Measurements from ENCODE around the gene RASL10A.

The RASL10A gene

DNA sequence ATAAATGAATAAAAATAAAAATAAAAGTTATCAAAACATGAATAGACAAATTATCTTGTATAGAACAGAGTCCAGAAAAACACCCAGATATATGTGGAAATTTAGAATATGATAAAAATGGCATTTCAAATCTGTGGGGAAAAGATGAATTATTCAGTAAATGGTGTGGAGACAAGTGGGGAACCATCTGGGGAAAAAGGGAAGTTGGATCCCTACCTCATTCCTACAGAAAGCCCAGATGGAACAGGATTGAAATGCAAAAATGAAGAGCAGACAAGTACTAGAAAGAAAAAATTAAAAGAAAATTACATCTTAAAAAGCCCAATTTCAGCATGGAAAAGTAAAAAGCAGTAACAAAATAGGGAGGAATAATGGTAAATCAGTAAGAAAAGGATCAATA lies 8.1 kb upstream of the RASL10A start:
- no peak for DNase-seq
- Histone ChIP-seq H3K27me3 (replicated peaks; ENCODE audit: control insufficient read depth, insufficient read depth, low read length, poor library complexity, severe bottlenecking) (no peaks in the 10 kb centered on the region), H3K9me3 (ENCODE audit: control insufficient read depth, low read length) (no peaks in the 10 kb centered on the region), H3K4me1 (ENCODE audit: control insufficient read depth, insufficient read depth, low read length, poor library complexity, severe bottlenecking) (no peaks in the 10 kb centered on the region), H3K27ac (ENCODE audit: insufficient read depth, low read length, poor library complexity, severe bottlenecking) (no peak overlapping the region), H3K4me3 (ENCODE audit: insufficient read depth, low read depth, low read length, poor library complexity, severe bottlenecking) (no peak overlapping the region), H3K36me3 (ENCODE audit: control insufficient read depth, insufficient read depth, low read length) (peaks cover 14% of the 10 kb centered on the region)

- no peak overlapping the region for H3K27ac ChIP-seq (ENCODE audit: insufficient read depth, low read length, poor library complexity, severe bottlenecking)
- no peaks in the 10 kb centered on the region for H3K36me3 ChIP-seq (ENCODE audit: control insufficient read depth, insufficient read depth, low read length)
- H3K4me3 ChIP-seq (ENCODE audit: insufficient read depth, low read depth, low read length, poor library complexity, severe bottlenecking): no peak overlapping the region
- peaks cover 3% of the 10 kb centered on the region for H3K4me1 ChIP-seq (ENCODE audit: control insufficient read depth, insufficient read depth, low read length, poor library complexity, severe bottlenecking)
- H3K27me3 ChIP-seq (replicated peaks; ENCODE audit: control insufficient read depth, insufficient read depth, low read length, poor library complexity, severe bottlenecking): no peaks in the 10 kb centered on the region
- H3K9me3 ChIP-seq (ENCODE audit: control insufficient read depth, low read length): no peaks in the 10 kb centered on the region
- DNase-seq: no peak
Measured at GRCh38 chr22:29320546-29320945, 5.0 kb upstream of the RASL10A start.

- no peak for DNase-seq
- Histone ChIP-seq H3K27ac (ENCODE audit: insufficient read depth, low read length, poor library complexity, severe bottlenecking) (no peak overlapping the region), H3K9me3 (ENCODE audit: control insufficient read depth, low read length) (no peaks in the 10 kb centered on the region), H3K4me1 (ENCODE audit: control insufficient read depth, insufficient read depth, low read length, poor library complexity, severe bottlenecking) (peaks cover 12% of the 10 kb centered on the region), H3K36me3 (ENCODE audit: control insufficient read depth, insufficient read depth, low read length) (no peaks in the 10 kb centered on the region), H3K27me3 (replicated peaks; ENCODE audit: control insufficient read depth, insufficient read depth, low read length, poor library complexity, severe bottlenecking) (peaks cover 2% of the 10 kb centered on the region), H3K4me3 (ENCODE audit: insufficient read depth, low read depth, low read length, poor library complexity, severe bottlenecking) (no peak overlapping the region)
Measured at GRCh38 chr22:29319072-29319471, 3.6 kb upstream of the RASL10A start.

- Histone ChIP-seq H3K36me3 (ENCODE audit: control insufficient read depth, insufficient read depth, low read length) (no peaks in the 10 kb centered on the region), H3K4me3 (ENCODE audit: insufficient read depth, low read depth, low read length, poor library complexity, severe bottlenecking) (no peak overlapping the region), H3K4me1 (ENCODE audit: control insufficient read depth, insufficient read depth, low read length, poor library complexity, severe bottlenecking) (peaks cover 16% of the 10 kb centered on the region), H3K27ac (ENCODE audit: insufficient read depth, low read length, poor library complexity, severe bottlenecking) (no peak overlapping the region), H3K27me3 (replicated peaks; ENCODE audit: control insufficient read depth, insufficient read depth, low read length, poor library complexity, severe bottlenecking) (peaks cover 13% of the 10 kb centered on the region), H3K9me3 (ENCODE audit: control insufficient read depth, low read length) (no peaks in the 10 kb centered on the region)
- no peak for DNase-seq
Measured at GRCh38 chr22:29317827-29318454, 2.4 kb upstream of the RASL10A start.

DNA sequence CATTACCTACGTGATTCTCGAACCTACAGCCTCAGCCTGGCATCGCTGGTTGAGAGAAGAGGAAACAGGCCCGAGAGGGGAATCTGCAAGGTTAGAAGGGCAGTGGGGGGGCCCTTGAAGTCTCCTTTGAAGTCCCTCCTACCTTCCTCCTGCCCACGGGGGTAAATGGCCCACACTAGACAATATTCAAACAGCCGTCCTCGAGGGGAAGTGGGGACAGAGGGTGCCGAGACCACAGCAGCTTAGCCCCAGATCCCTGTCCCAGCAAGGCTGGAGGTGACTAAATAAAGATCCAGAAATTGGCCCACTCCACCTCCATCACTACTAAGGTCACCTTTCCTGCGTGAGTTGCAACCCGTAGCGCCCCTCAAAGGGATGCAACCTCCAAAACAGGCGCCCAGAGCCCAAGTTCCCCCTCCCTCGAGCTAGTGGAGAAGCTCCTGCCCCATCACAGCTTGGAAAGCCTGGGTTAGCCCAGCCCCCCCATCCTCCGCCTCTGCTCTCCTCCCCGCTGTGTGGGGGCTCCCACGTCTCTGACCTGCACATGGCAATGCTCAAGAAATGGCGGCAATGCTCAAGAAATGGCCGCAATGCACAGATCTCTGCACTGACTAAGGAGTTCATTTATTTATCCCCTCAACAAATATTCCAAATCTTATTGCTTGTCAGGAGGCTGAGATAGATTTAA lies 788 bp upstream of the RASL10A start:
- Histone ChIP-seq H3K36me3 (ENCODE audit: control insufficient read depth, insufficient read depth, low read length) (no peaks in the 10 kb centered on the region), H3K4me3 (ENCODE audit: insufficient read depth, low read depth, low read length, poor library complexity, severe bottlenecking) (no peak overlapping the region), H3K9me3 (ENCODE audit: control insufficient read depth, low read length) (no peaks in the 10 kb centered on the region), H3K4me1 (ENCODE audit: control insufficient read depth, insufficient read depth, low read length, poor library complexity, severe bottlenecking) (peaks cover 17% of the 10 kb centered on the region), H3K27me3 (replicated peaks; ENCODE audit: control insufficient read depth, insufficient read depth, low read length, poor library complexity, severe bottlenecking) (peaks cover 16% of the 10 kb centered on the region), H3K27ac (ENCODE audit: insufficient read depth, low read length, poor library complexity, severe bottlenecking) (no peak overlapping the region)
- DNase-seq: no peak

DNA sequence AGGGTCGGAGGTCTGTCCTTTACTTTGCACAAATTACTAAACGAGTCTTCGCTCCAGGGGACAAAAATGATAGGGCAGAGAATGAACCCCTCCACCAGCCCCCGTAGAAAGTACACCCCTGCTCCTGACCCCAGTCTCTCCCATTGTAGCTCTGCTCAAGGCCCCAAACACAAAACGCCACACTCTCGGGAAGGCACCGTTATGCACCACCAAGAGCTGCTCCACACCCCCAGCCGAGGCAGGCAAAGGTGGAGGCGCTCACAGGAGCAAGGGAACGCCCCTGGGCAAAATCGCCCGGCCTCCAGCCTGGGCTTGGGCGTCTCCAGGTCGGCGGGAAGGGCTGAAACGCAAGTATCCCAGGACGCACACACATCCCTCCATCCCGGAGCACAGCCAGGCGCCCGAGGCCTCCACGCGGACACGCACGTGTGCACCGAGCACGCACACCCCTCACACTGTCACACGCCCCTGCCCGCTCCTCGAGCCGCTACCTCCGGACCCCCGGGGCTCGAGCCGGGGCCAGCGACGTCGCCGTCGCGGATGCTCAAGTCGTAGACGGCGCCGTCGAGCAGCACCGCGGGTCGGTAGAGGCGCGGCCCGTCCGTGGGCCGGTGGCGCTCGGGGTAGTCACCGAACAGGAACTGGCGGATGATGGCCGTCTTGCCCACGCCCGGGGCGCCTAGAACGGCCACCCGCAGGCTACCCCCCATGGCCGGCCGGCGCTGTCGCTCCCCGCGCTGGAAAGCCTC lies 786 bp downstream of the RASL10A start:
- no peaks in the 10 kb centered on the region for H3K9me3 ChIP-seq (ENCODE audit: control insufficient read depth, low read length)
- H3K27me3 ChIP-seq (replicated peaks; ENCODE audit: control insufficient read depth, insufficient read depth, low read length, poor library complexity, severe bottlenecking): peaks cover 16% of the 10 kb centered on the region
- H3K4me3 ChIP-seq (ENCODE audit: insufficient read depth, low read depth, low read length, poor library complexity, severe bottlenecking): no peak overlapping the region
- DNase-seq: no peak
- peaks cover 26% of the 10 kb centered on the region for H3K4me1 ChIP-seq (ENCODE audit: control insufficient read depth, insufficient read depth, low read length, poor library complexity, severe bottlenecking)
- no peak overlapping the region for H3K27ac ChIP-seq (ENCODE audit: insufficient read depth, low read length, poor library complexity, severe bottlenecking)
- H3K36me3 ChIP-seq (ENCODE audit: control insufficient read depth, insufficient read depth, low read length): no peaks in the 10 kb centered on the region

DNA sequence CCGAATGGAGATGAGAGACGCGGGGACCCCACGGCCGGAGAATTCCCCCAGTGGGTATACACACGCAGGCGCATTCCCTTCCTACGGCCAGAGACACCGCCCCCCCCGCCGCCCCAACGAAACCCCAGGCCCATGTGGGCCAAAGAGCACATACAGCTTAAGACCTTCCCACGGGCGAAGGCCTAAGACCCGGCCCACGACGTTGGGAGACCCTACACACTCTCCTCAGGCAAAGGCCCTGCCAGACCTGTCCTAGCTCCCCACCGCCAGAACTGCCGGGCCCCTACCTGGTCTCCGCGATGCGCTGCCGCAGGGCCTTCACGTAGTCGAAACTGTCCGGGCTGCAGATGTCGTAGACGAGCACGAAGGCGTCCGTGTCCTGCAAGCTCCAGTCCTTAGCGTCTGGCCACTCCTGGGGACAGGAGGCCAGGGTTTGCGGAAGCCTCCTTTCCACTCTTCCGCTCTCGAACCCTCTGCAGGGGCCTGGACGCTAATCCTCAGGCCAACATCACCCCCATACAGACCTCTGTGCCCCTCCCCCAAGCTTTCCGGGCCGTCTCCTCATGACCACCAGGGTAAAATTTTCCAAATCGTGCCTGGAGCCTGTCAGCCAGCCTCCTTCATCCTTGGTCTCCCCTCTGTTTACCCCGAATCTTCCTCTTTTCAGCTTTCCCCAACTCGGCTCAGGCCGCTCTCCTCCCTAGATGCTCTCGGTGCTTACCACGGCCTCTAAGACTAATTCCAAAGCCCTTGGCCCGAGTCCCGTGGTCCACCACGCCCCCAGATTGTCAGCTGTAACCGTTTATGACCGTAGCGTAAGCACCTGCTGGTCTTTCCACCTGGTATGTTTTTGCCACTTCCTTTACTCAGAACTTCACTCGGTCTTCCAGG lies 1.7 kb downstream of the RASL10A start:
- no peak overlapping the region for H3K4me3 ChIP-seq (ENCODE audit: insufficient read depth, low read depth, low read length, poor library complexity, severe bottlenecking)
- H3K4me1 ChIP-seq (ENCODE audit: control insufficient read depth, insufficient read depth, low read length, poor library complexity, severe bottlenecking): peaks cover 30% of the 10 kb centered on the region
- DNase-seq: no peak
- H3K9me3 ChIP-seq (ENCODE audit: control insufficient read depth, low read length): no peaks in the 10 kb centered on the region
- H3K27ac ChIP-seq (ENCODE audit: insufficient read depth, low read length, poor library complexity, severe bottlenecking): no peak overlapping the region
- peaks cover 16% of the 10 kb centered on the region for H3K27me3 ChIP-seq (replicated peaks; ENCODE audit: control insufficient read depth, insufficient read depth, low read length, poor library complexity, severe bottlenecking)
- no peaks in the 10 kb centered on the region for H3K36me3 ChIP-seq (ENCODE audit: control insufficient read depth, insufficient read depth, low read length)

DNA sequence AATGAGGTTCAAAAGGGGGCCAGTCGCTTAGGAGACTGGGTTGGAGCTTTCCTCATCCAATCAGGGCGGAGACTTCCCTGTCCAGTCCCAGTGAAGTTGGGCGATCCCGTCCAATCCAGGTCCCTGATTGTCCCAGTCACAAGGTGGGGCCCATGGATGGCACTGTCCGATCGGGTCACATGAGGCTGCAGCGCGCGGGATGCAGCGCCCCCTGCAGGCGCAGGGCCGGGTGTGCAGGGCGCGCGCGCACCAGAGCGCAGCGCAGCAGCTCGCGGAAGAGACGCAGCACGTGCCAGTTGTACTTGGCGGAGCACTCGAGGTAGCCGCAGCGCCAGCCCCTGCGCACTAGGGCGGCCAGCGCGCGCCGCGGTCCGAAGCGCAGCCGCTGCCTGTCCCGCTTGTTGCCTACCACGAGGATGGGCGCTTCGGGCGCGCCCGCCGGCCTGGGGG lies 2.3 kb downstream of the RASL10A start:
- Histone ChIP-seq H3K9me3 (ENCODE audit: control insufficient read depth, low read length) (no peaks in the 10 kb centered on the region), H3K36me3 (ENCODE audit: control insufficient read depth, insufficient read depth, low read length) (no peaks in the 10 kb centered on the region), H3K27ac (ENCODE audit: insufficient read depth, low read length, poor library complexity, severe bottlenecking) (no peak overlapping the region), H3K27me3 (replicated peaks; ENCODE audit: control insufficient read depth, insufficient read depth, low read length, poor library complexity, severe bottlenecking) (peaks cover 16% of the 10 kb centered on the region), H3K4me3 (ENCODE audit: insufficient read depth, low read depth, low read length, poor library complexity, severe bottlenecking) (no peak overlapping the region), H3K4me1 (ENCODE audit: control insufficient read depth, insufficient read depth, low read length, poor library complexity, severe bottlenecking) (peaks cover 37% of the 10 kb centered on the region)
- no peak for DNase-seq

DNA sequence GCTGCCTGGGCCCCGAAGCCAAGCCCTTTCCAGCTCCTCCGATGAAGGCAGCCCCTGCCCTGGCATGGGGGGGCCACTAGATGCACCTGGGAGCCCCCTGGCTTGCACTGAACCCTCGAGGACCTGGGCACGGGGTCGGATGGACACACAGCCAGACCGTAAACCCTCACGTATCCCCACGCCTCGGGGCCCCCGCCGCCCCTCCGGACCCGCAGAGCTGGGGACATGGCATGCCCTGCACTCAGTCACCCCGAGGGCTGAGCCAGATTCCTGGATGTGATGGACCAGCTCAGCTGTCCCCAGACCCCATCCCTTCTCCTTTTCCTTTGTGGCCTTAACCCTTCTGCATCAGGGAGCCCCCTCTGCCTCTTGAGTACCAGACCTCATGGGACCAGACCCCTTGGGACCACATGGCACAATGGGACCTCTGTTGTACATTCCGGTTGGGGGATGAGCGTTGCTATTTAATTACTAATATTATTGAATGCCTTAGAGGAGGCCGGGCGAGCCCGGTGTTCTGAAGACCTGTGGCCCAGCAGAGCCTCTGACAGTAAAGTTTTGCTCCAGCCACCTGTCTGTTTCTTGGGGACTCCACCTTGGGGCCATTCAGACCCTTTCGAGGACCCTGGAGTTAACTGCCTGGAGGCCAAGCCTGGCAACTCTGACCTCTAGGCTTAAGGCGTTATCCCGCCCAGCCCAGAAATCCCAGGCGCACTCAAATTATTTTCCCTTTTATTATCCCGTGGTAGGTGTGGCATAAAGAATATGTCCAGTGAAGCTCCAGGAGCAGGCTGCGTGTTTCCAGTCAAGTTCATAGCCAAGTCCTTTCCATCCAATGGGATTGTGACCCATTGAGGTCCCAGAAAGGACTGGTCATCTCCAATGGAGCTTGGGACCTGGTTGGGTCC lies 3.0 kb downstream of the RASL10A start:
- no peak for DNase-seq
- Histone ChIP-seq H3K27me3 (replicated peaks; ENCODE audit: control insufficient read depth, insufficient read depth, low read length, poor library complexity, severe bottlenecking) (peaks cover 16% of the 10 kb centered on the region), H3K4me3 (ENCODE audit: insufficient read depth, low read depth, low read length, poor library complexity, severe bottlenecking) (no peak overlapping the region), H3K4me1 (ENCODE audit: control insufficient read depth, insufficient read depth, low read length, poor library complexity, severe bottlenecking) (peaks cover 39% of the 10 kb centered on the region), H3K27ac (ENCODE audit: insufficient read depth, low read length, poor library complexity, severe bottlenecking) (no peak overlapping the region), H3K36me3 (ENCODE audit: control insufficient read depth, insufficient read depth, low read length) (no peaks in the 10 kb centered on the region), H3K9me3 (ENCODE audit: control insufficient read depth, low read length) (no peaks in the 10 kb centered on the region)

Measured in effector memory CD4-positive, alpha-beta T cell (primary cell).